Fibroblast of skin of left quadriceps (primary cell): ENCODE data around the gene CLCNKB.
"Not testable (repeated sequence)": the region's sequence is repeated elsewhere in the genome, so short reads cannot be mapped to it uniquely, and the experiment has no call there.

Experiments used
- DNase-seq, 2 experiments: peaks; one replicate each; pipeline ENCODE4 v3.0.0-alpha.2; 2013; ENCODE audit warnings: low read depth in 2 of 2

Gene CLCNKB

GRCh38 chr1:16015491-16015890 lies 28.1 kb upstream of the CLCNKB start:
- no peak for DNase-seq

- no peak for DNase-seq
Measured at GRCh38 chr1:16015960-16016901, 27.4 kb upstream of the CLCNKB start.

- DNase-seq, result no peak
Measured at GRCh38 chr1:16017076-16017460, 26.5 kb upstream of the CLCNKB start.

- DNase-seq, result peak; percentile 36 to 45
Measured at GRCh38 chr1:16017461-16018303, 25.9 kb upstream of the CLCNKB start, which contains the start of gene HSPB7. Gene HSPB7, minus strand, starts transcription at chr1:16018043. Its CDS starts 80 bp downstream, at chr1:16017963.

GRCh38 chr1:16018308-16018707 lies 25.3 kb upstream of the CLCNKB start:
- no peak for DNase-seq

- no peak for DNase-seq
Measured at GRCh38 chr1:16018749-16019643, 24.6 kb upstream of the CLCNKB start.

- DNase-seq, result no peak
Measured at GRCh38 chr1:16019644-16020277, 23.8 kb upstream of the CLCNKB start.

- DNase-seq, result no peak
Measured at GRCh38 chr1:16020325-16020724, 23.3 kb upstream of the CLCNKB start.

- DNase-seq, result not testable (repeated sequence)
Measured at GRCh38 chr1:16020878-16021277, 22.7 kb upstream of the CLCNKB start.

- DNase-seq, result no peak
Measured at GRCh38 chr1:16021681-16022080, 21.9 kb upstream of the CLCNKB start, which contains the start of gene CLCNKA. Gene CLCNKA, plus strand, starts transcription at chr1:16022036. Its CDS starts 584 bp downstream, at chr1:16022620.

GRCh38 chr1:16022393-16022792 lies 21.2 kb upstream of the CLCNKB start:
- DNase-seq, result no peak

GRCh38 chr1:16023050-16023653 lies 20.4 kb upstream of the CLCNKB start:
- DNase-seq, result no peak

- not testable (repeated sequence) for DNase-seq
Measured at GRCh38 chr1:16026302-16026701, 17.3 kb upstream of the CLCNKB start.

- no peak for DNase-seq
Measured at GRCh38 chr1:16026723-16027484, 16.7 kb upstream of the CLCNKB start.

- no peak for DNase-seq
Measured at GRCh38 chr1:16028237-16029002, 15.2 kb upstream of the CLCNKB start.

- not testable (repeated sequence) for DNase-seq
Measured at GRCh38 chr1:16029003-16029268, 14.6 kb upstream of the CLCNKB start.

GRCh38 chr1:16029288-16029687 lies 14.3 kb upstream of the CLCNKB start:
- DNase-seq, result no peak

- DNase-seq, result no peak
Measured at GRCh38 chr1:16031551-16031950, 12.0 kb upstream of the CLCNKB start.
